ENCODE data around the gene DYNLT3. TPM values are rescaled to one million over a fixed set of nuclear protein-coding genes. Genes with fewer than 3 reads are reported as not detected.
A peak's percentile ranks its signal among the peaks of the same experiment; 100 is the strongest.

The DYNLT3 gene
- total RNA-seq, 5 donors from 2014 or later (not counting 1 experiment from before 2014, with no cell fraction given) = 22.5 to 33.9 (median 29.8) TPM

DNA sequence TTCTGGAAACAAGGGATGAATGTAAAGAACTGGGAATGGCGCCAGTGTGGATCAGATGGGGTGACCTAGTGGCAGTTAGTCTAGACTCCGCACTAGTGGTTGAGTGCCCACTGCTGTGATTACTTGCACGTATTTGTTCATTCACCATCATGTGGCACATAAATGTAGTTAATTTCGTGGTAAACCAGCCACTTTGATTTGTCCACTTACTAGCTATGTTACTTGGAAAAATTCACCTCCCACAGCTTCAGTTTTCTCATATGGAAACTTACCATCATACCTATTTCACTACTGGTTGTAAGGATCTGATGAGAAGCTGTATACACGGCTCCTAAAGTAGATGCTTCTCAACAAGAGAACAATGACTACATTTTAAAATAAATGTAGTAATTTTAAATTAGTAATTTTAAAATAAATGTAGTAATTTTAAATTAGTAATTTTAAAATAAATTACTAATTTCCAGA lies 394 bp upstream of the DYNLT3 start:
- peak overlapping the region; percentile 88 to 94 for H3K27ac Mint-ChIP-seq
- peaks cover 17 to 40% (median 27%) of the 10 kb centered on the region in 3 donors for H3K4me1 Mint-ChIP-seq
- H3K4me3 ChIP-seq (ENCODE audit: control insufficient read depth in 1 of 2, extremely low read depth in 1 of 2, low read length in 1 of 2) = peak overlapping the region; percentile 66 to 82

DNA sequence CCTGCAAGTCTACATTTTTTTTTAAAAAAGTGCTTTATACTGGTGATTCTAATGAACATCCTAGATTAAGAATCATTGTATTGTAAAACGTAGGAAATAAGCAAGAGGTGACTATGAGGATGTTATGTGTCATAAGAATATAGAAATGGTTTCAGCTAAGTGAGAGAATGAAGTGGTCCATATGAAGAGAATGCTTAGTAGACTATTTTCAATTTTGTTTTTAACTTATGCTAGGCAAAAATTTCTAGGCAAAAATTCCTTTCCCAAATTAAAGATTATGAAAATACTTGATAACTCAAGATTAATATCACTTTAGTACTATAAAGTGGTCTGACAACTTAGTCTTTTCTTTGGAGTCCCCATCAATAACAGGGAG lies 825 bp downstream of the DYNLT3 start:
- ChIA-PET POLR2A (no interaction called here), CTCF (interaction anchor here in 1 of 2 donors (1.0 kb wide), 1 partner anchor 101 kb away, joined by 3 read pairs; no protein-coding TSS in a partner anchor)
- WGBS (ENCODE audit: insufficient coverage) = no CpG with 5 or more reads among the region's 1 CpG
- peaks cover 0 to 8% of the 10 kb centered on the region in 2 donors for H3K27me3 Mint-ChIP-seq
- peak overlapping the region; percentile 10 to 82 for H3K4me3 ChIP-seq (ENCODE audit: control insufficient read depth in 1 of 2, extremely low read depth in 1 of 2, low read length in 1 of 2)
- H3K4me1 Mint-ChIP-seq = peaks cover 17 to 47% (median 31%) of the 10 kb centered on the region in 3 donors
- peaks cover 0 to 9% of the 10 kb centered on the region in 2 experiments for H3K4me1 ChIP-seq (ENCODE audit: control insufficient read depth in 1 of 2, extremely low read depth in 1 of 2, insufficient read depth in 2 of 2, low read length in 2 of 2)
- ATAC-seq (replicated peaks in 1 of 4) = no peak
- H3K27ac Mint-ChIP-seq = peak overlapping the region; percentile 84 to 88
- no peaks in the 10 kb centered on the region for H3K9me3 ChIP-seq
- peak overlapping the region; percentile 97 for H3K27ac ChIP-seq (ENCODE audit: low read length)
- peaks cover 9% of the 10 kb centered on the region for H3K36me3 Mint-ChIP-seq
- H3K4me3 Mint-ChIP-seq = peak overlapping the region; percentile 76 to 84 (median 79)
- DNase-seq = no peak
- no peaks in the 10 kb centered on the region for H3K27me3 ChIP-seq (replicated peaks in 1 of 2; ENCODE audit: control insufficient read depth in 2 of 2, extremely low read depth in 1 of 2, insufficient read depth in 2 of 2, low read length in 1 of 2)
- H3K9me3 Mint-ChIP-seq = no peaks in the 10 kb centered on the region
- no peaks in the 10 kb centered on the region for H3K36me3 ChIP-seq (ENCODE audit: control insufficient read depth in 2 of 2, extremely low read depth in 1 of 2, insufficient read depth in 1 of 2, low read length in 1 of 2)

More for the DNA sequence above, 394 bp upstream of the DYNLT3 start:
- H3K27ac ChIP-seq (ENCODE audit: low read length) = peak overlapping the region; percentile 97
- no peaks in the 10 kb centered on the region for H3K9me3 ChIP-seq
- Mint-ChIP-seq H3K9me3 (no peaks in the 10 kb centered on the region), H3K36me3 (peaks cover 8% of the 10 kb centered on the region), H3K4me3 (peak overlapping the region; percentile 76 to 84 (median 79)), H3K27me3 (peaks cover 0 to 8% of the 10 kb centered on the region in 2 donors)
- ATAC-seq (replicated peaks in 1 of 4) (peak in 1 of 4 experiments; percentile 30), DNase-seq (no peak)
- H3K36me3 ChIP-seq (ENCODE audit: control insufficient read depth in 2 of 2, extremely low read depth in 1 of 2, insufficient read depth in 1 of 2, low read length in 1 of 2) = no peaks in the 10 kb centered on the region
- no peaks in the 10 kb centered on the region for H3K27me3 ChIP-seq (replicated peaks in 1 of 2; ENCODE audit: control insufficient read depth in 2 of 2, extremely low read depth in 1 of 2, insufficient read depth in 2 of 2, low read length in 1 of 2)
- no CpG with 5 or more reads among the region's 5 CpGs for WGBS (ENCODE audit: insufficient coverage)
- POLR2A ChIA-PET = no interaction called here
- CTCF ChIA-PET = interaction anchor here (1.3 to 1.4 kb wide), 2 partner anchors 102 kb away, joined by 3 to 4 read pairs; no protein-coding TSS in a partner anchor
- peaks cover 0 to 9% of the 10 kb centered on the region in 2 experiments for H3K4me1 ChIP-seq (ENCODE audit: control insufficient read depth in 1 of 2, extremely low read depth in 1 of 2, insufficient read depth in 2 of 2, low read length in 2 of 2)

DNA sequence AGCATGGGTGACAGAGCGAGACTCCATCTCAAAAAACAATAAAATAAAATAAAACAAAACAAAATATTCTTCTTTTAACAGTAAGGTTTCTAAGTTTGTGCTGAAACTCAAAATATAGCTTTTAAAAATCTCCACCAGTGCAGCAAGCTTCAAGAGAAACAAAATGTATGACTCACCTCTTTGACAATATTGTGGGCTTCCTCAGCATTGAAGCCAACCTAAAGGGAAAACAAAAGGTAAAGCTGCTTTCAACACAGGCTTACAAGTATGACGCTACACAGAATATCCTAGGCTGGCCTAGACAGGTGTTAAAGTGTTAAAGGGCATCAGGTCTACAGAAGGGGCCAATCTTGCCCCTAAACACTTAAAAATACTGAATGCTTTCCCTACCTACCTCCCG lies 1.2 kb downstream of the DYNLT3 start:
- Mint-ChIP-seq H3K27ac (peak overlapping the region; percentile 84 to 88), H3K36me3 (peaks cover 12% of the 10 kb centered on the region), H3K4me1 (peaks cover 17 to 47% (median 31%) of the 10 kb centered on the region in 3 donors), H3K4me3 (peak overlapping the region; percentile 76 to 84 (median 79)), H3K9me3 (no peaks in the 10 kb centered on the region), H3K27me3 (peaks cover 0 to 8% of the 10 kb centered on the region in 2 donors)
- no CpG with 5 or more reads among the region's 3 CpGs for WGBS (ENCODE audit: insufficient coverage)
- peak in 2 of 35 experiments; percentile 0 to 34 for DNase-seq
- Histone ChIP-seq H3K4me3 (ENCODE audit: control insufficient read depth in 1 of 2, extremely low read depth in 1 of 2, low read length in 1 of 2) (peak overlapping the region in 1 of 2 donors; percentile 82), H3K27ac (ENCODE audit: low read length) (peak overlapping the region; percentile 97), H3K4me1 (ENCODE audit: control insufficient read depth in 1 of 2, extremely low read depth in 1 of 2, insufficient read depth in 2 of 2, low read length in 2 of 2) (peaks cover 0 to 9% of the 10 kb centered on the region in 2 experiments), H3K36me3 (ENCODE audit: control insufficient read depth in 2 of 2, extremely low read depth in 1 of 2, insufficient read depth in 1 of 2, low read length in 1 of 2) (peaks cover 0 to 3% of the 10 kb centered on the region in 2 donors), H3K9me3 (no peaks in the 10 kb centered on the region), H3K27me3 (replicated peaks in 1 of 2; ENCODE audit: control insufficient read depth in 2 of 2, extremely low read depth in 1 of 2, insufficient read depth in 2 of 2, low read length in 1 of 2) (no peaks in the 10 kb centered on the region)
- POLR2A ChIA-PET = no interaction called here
- peak; percentile 18 to 60 (median 46) for ATAC-seq (replicated peaks in 1 of 4)
- CTCF ChIA-PET = interaction anchor here in 1 of 2 donors (1.0 kb wide), 1 partner anchor 101 kb away, joined by 3 read pairs; no protein-coding TSS in a partner anchor

DNA sequence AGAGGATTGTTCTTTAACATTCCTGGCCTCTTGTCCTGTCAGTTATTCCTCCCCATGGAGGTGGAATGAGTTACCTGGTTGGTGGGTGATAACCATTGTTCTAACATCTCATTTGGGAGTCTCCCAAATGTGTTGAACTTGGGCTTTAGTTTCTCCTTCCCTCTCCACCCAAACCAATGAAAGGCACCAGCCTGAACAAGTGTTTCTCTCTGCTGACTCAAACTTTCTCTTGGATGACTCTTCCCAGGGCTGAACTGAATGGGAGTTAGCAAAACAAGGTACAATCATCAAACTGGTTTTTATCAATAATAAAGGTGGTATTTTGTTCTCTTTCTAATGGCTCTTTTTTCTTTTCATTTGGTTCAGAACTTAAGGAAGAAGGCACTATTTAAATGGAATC lies 2.7 kb downstream of the DYNLT3 start:
- H3K36me3 ChIP-seq (ENCODE audit: control insufficient read depth in 2 of 2, extremely low read depth in 1 of 2, insufficient read depth in 1 of 2, low read length in 1 of 2) = peaks cover 0 to 7% of the 10 kb centered on the region in 2 donors
- Mint-ChIP-seq H3K4me3 (no peak overlapping the region), H3K27ac (peak overlapping the region in 1 of 2 donors; percentile 67), H3K27me3 (peaks cover 0 to 8% of the 10 kb centered on the region in 2 donors), H3K4me1 (peaks cover 17 to 46% (median 31%) of the 10 kb centered on the region in 3 donors), H3K9me3 (no peaks in the 10 kb centered on the region), H3K36me3 (peaks cover 16% of the 10 kb centered on the region)
- DNase-seq (no peak), ATAC-seq (replicated peaks in 1 of 4) (no peak)
- ChIA-PET POLR2A (no interaction called here), CTCF (no interaction called here)
- no peak overlapping the region for H3K4me3 ChIP-seq (ENCODE audit: control insufficient read depth in 1 of 2, extremely low read depth in 1 of 2, low read length in 1 of 2)
- no peaks in the 10 kb centered on the region for H3K27me3 ChIP-seq (replicated peaks in 1 of 2; ENCODE audit: control insufficient read depth in 2 of 2, extremely low read depth in 1 of 2, insufficient read depth in 2 of 2, low read length in 1 of 2)
- H3K27ac ChIP-seq (ENCODE audit: low read length) = no peak overlapping the region
- H3K4me1 ChIP-seq (ENCODE audit: control insufficient read depth in 1 of 2, extremely low read depth in 1 of 2, insufficient read depth in 2 of 2, low read length in 2 of 2) = peaks cover 0 to 9% of the 10 kb centered on the region in 2 experiments
- H3K9me3 ChIP-seq = no peaks in the 10 kb centered on the region

DNA sequence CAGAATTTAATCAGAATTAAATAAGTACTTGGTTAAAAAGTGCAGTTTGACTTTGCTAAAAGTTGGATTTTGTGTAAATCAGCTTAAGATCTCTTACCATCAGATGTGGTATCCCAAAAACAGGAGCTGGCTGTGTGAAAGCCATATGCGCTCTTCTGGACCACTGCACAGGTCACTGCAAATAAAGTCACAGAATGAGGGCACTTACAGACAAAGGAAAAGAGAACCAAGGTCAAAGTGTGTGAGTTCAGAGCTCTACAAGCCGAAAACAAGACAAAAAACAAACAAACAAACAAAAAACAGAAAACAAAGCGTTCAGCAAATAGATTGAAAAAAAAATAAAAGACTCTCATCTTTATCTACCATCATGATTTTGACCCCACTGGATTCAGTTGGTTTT lies 6.4 kb downstream of the DYNLT3 start:
- Mint-ChIP-seq H3K4me1 (peaks cover 11 to 33% (median 23%) of the 10 kb centered on the region in 3 donors), H3K9me3 (no peaks in the 10 kb centered on the region), H3K4me3 (no peak overlapping the region), H3K27ac (peak overlapping the region in 1 of 2 donors; percentile 36), H3K36me3 (peaks cover 18% of the 10 kb centered on the region), H3K27me3 (peaks cover 0 to 7% of the 10 kb centered on the region in 2 donors)
- DNase-seq (no peak), ATAC-seq (replicated peaks in 1 of 4) (no peak)
- peaks cover 0 to 12% of the 10 kb centered on the region in 2 donors for H3K36me3 ChIP-seq (ENCODE audit: control insufficient read depth in 2 of 2, extremely low read depth in 1 of 2, insufficient read depth in 1 of 2, low read length in 1 of 2)
- H3K27ac ChIP-seq (ENCODE audit: low read length) = no peak overlapping the region
- H3K27me3 ChIP-seq (replicated peaks in 1 of 2; ENCODE audit: control insufficient read depth in 2 of 2, extremely low read depth in 1 of 2, insufficient read depth in 2 of 2, low read length in 1 of 2) = no peaks in the 10 kb centered on the region
- no CpG with 5 or more reads among the region's 3 CpGs for WGBS (ENCODE audit: insufficient coverage)
- H3K9me3 ChIP-seq = no peaks in the 10 kb centered on the region
- ChIA-PET POLR2A (no interaction called here), CTCF (no interaction called here)
- H3K4me1 ChIP-seq (ENCODE audit: control insufficient read depth in 1 of 2, extremely low read depth in 1 of 2, insufficient read depth in 2 of 2, low read length in 2 of 2) = no peaks in the 10 kb centered on the region
- no peak overlapping the region for H3K4me3 ChIP-seq (ENCODE audit: control insufficient read depth in 1 of 2, extremely low read depth in 1 of 2, low read length in 1 of 2)

DNA sequence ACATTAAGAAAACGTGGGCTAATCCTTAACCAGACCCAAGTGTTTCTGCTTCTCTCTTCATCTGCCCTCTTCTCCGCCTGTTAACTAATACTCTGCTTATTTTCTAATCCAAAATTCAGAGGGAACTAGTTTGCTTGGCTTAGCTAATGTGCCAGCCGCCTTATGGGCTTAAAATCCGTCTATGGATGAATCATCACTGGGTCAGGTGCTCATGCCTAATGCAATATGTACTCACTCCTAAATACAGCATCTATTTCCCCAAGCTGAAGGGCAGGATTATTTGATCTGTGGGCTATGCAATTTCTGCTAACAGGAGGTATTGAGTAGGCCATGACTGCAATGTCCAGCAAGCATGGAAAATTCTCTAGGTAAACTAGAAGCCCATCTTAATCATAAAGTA lies 12.4 kb downstream of the DYNLT3 start:
- ChIA-PET POLR2A (no interaction called here), CTCF (no interaction called here)
- Mint-ChIP-seq H3K27ac (no peak overlapping the region), H3K4me1 (peaks cover under 1 to 2% (median 2%) of the 10 kb centered on the region in 3 donors), H3K4me3 (no peak overlapping the region), H3K9me3 (no peaks in the 10 kb centered on the region), H3K36me3 (peaks cover 6% of the 10 kb centered on the region), H3K27me3 (peaks cover 0 to 9% of the 10 kb centered on the region in 2 donors)
- DNase-seq (no peak), ATAC-seq (replicated peaks in 1 of 4) (no peak)
- no peaks in the 10 kb centered on the region for H3K4me1 ChIP-seq (ENCODE audit: control insufficient read depth in 1 of 2, extremely low read depth in 1 of 2, insufficient read depth in 2 of 2, low read length in 2 of 2)
- peaks cover 0 to 5% of the 10 kb centered on the region in 2 donors for H3K36me3 ChIP-seq (ENCODE audit: control insufficient read depth in 2 of 2, extremely low read depth in 1 of 2, insufficient read depth in 1 of 2, low read length in 1 of 2)
- H3K27me3 ChIP-seq (replicated peaks in 1 of 2; ENCODE audit: control insufficient read depth in 2 of 2, extremely low read depth in 1 of 2, insufficient read depth in 2 of 2, low read length in 1 of 2) = no peaks in the 10 kb centered on the region
- H3K4me3 ChIP-seq (ENCODE audit: control insufficient read depth in 1 of 2, extremely low read depth in 1 of 2, low read length in 1 of 2) = no peak overlapping the region
- no peaks in the 10 kb centered on the region for H3K9me3 ChIP-seq
- WGBS (ENCODE audit: insufficient coverage) = no CpG with 5 or more reads among the region's 4 CpGs
- H3K27ac ChIP-seq (ENCODE audit: low read length) = no peak overlapping the region
